K562 (cell line): ENCODE measurements around the gene RPL15. TPM values are rescaled to one million over a fixed set of nuclear protein-coding genes. Genes with fewer than 3 reads are reported as not detected.

Experiments
- BRF1 ChIP-seq: IDR thresholded peaks from 3 replicates; pipeline ENCODE4 v1.6.1; 2011; ENCODE audit warnings: borderline replicate concordance, mild to moderate bottlenecking; ENCODE audit not compliant: insufficient read length; ENCODE audit errors: extremely low read depth
- CBFA2T3 ChIP-seq: fragments of 450-650 bp; IDR thresholded peaks from 2 replicates; pipeline ENCODE4 v1.6.1; 2017
- CGGBP1 ChIP-seq: fragments of 250-450 bp; sonication (Bioruptor Pico); IDR thresholded peaks from 2 replicates; pipeline ENCODE4 v1.9.0; 2021; ENCODE audit warnings: mild to moderate bottlenecking
- CREB3L1 ChIP-seq: fragments of 450-650 bp; IDR thresholded peaks from 2 replicates; pipeline ENCODE4 v1.6.1; 2014; ENCODE audit warnings: low read depth, mild to moderate bottlenecking, moderate library complexity, borderline replicate concordance
- CSDE1 ChIP-seq, 2 experiments: fragments of 450-650 bp; IDR thresholded peaks; 2 replicates each; pipeline ENCODE4 v1.6.1; 2016; ENCODE audit warnings: mild to moderate bottlenecking in 1 of 2
- CXXC5 ChIP-seq: fragments of 250-450 bp; sonication (Bioruptor Pico); IDR thresholded peaks from 2 replicates; pipeline ENCODE4 v1.8.0; 2022; ENCODE audit warnings: inconsistent platforms, mild to moderate bottlenecking, moderate library complexity
- EP300 ChIP-seq: IDR thresholded peaks from 2 replicates; pipeline ENCODE4 v1.6.1; 2012; ENCODE audit warnings: low read length, improper control_type of control experiment
- EWSR1 ChIP-seq: fragments of 450-650 bp; IDR thresholded peaks from 2 replicates; pipeline ENCODE4 v1.6.1; 2018; ENCODE audit warnings: borderline replicate concordance, mild to moderate bottlenecking, low read depth, moderate library complexity; ENCODE audit not compliant: partially characterized antibody
- GABPB2 ChIP-seq: fragments of 250-450 bp; sonication (Bioruptor Pico); conservative IDR thresholded peaks from 2 replicates; pipeline ENCODE4 v1.5.1; 2021; ENCODE audit warnings: mild to moderate bottlenecking
- MAFG ChIP-seq: fragments of 450-650 bp; conservative IDR thresholded peaks from 2 replicates; pipeline ENCODE4 v1.6.1; 2016; ENCODE audit warnings: missing genetic modification characterization, missing compliant biosample characterization
- MTF1 ChIP-seq: fragments of 250-450 bp; sonication (Bioruptor Pico); IDR thresholded peaks from 2 replicates; pipeline ENCODE4 v1.9.0; 2021; ENCODE audit warnings: moderate library complexity, mild to moderate bottlenecking, inconsistent platforms, borderline replicate concordance
- NRF1 ChIP-seq, 2 experiments: fragments of 450-650 bp; IDR thresholded peaks in 1 of 2; conservative IDR thresholded peaks in 1 of 2; 2 replicates each; pipeline ENCODE4 v1.6.1; 2014; ENCODE audit warnings: mild to moderate bottlenecking in 2 of 2
- PYGO2 ChIP-seq: fragments of 450-650 bp; IDR thresholded peaks from 2 replicates; pipeline ENCODE4 v1.6.1; 2016; ENCODE audit warnings: mild to moderate bottlenecking, missing genetic modification characterization, moderate library complexity, missing compliant biosample characterization
- RFX1 ChIP-seq: fragments of 450-650 bp; IDR thresholded peaks from 2 replicates; pipeline ENCODE4 v1.6.1; 2016; ENCODE audit warnings: mild to moderate bottlenecking, moderate library complexity
- SMARCE1 ChIP-seq: fragments of 450-650 bp; IDR thresholded peaks from 2 replicates; pipeline ENCODE4 v1.7.1; 2016; ENCODE audit warnings: mild to moderate bottlenecking
- TAL1 ChIP-seq: fragments of 450-650 bp; IDR thresholded peaks from 2 replicates; pipeline ENCODE4 v1.6.1; 2016; ENCODE audit warnings: mild to moderate bottlenecking
- TEAD1 ChIP-seq, 2 experiments: fragments of 450-650 bp in 1 of 2; sonication (generic) in 1 of 2; formaldehyde crosslinking; IDR thresholded peaks; 2 replicates each; pipeline versions ENCODE4 v1.4.0 to v1.8.0; 2020 to 2022; ENCODE audit warnings: mild to moderate bottlenecking in 2 of 2, missing genetic modification reagents in 1 of 2
- ZBTB34 ChIP-seq: fragments of 250-450 bp; sonication (Bioruptor Pico); IDR thresholded peaks from 2 replicates; pipeline ENCODE4 v1.8.0; 2021; ENCODE audit warnings: mild to moderate bottlenecking, moderate library complexity
- ZNF224 ChIP-seq: sonication (generic); formaldehyde crosslinking; IDR thresholded peaks from 2 replicates; pipeline ENCODE4 v1.8.0; 2022; ENCODE audit warnings: mild to moderate bottlenecking, missing genetic modification reagents
- ZNF316 ChIP-seq: fragments of 450-650 bp; IDR thresholded peaks from 2 replicates; pipeline ENCODE4 v1.6.1; 2016
- ZNF436 ChIP-seq: fragments of 250-450, 450-650 bp; sonication (Bioruptor Pico); formaldehyde crosslinking; IDR thresholded peaks from 2 replicates; pipeline ENCODE4 v1.7.0; 2020; ENCODE audit warnings: mild to moderate bottlenecking
- polyA plus RNA-seq, 8 experiments: library from polyadenylated mRNA; depleted of rRNA in 4 of 8; stranded (reverse) in 5 of 8; unstranded in 3 of 8; fragments of >200 nt; fragmentation: Nextera tagmentation in 2 of 8; fragmentation: Illumina TruSeq in 1 of 8; extraction: Ambion mirVana in 2 of 8; extraction: Trizol in 1 of 8; gene quantifications; 2 replicates each; pipeline versions ENCODE4 v1.2.1 to v1.2.3, GENCODE V29; 2011 to 2014; ENCODE audit warnings: inconsistent platforms in 1 of 8, missing spikeins in 1 of 8
- total RNA-seq, 7 experiments: library from RNA; depleted of rRNA in 6 of 7; stranded (reverse); fragments of >200 nt in 6 of 7; fragmentation: Illumina TruSeq in 2 of 7; extraction: Trizol in 2 of 7; gene quantifications; 2 replicates each; pipeline versions ENCODE4 v1.2.1 to v1.2.3, GENCODE V29; 2011 to 2021; ENCODE audit warnings: low replicate concordance in 1 of 7
- TF ChIP-seq, protein P1 (sequence below), 3 experiments: fragments of 200-800 bp in 1 of 3; sonication (Bioruptor generic) in 1 of 3; sonication (generic) in 1 of 3; formaldehyde crosslinking in 1 of 3; IDR thresholded peaks; 2 replicates each; pipeline versions ENCODE4 v1.6.1 to v1.8.0; 2016 to 2022; ENCODE audit warnings: mild to moderate bottlenecking in 2 of 3, missing compliant biosample characterization in 2 of 3, missing genetic modification characterization in 2 of 3, missing genetic modification reagents in 1 of 3
- TF ChIP-seq, protein P2 (sequence below), 2 experiments: fragments of 250-450 bp in 1 of 2; fragments of 450-650 bp in 1 of 2; sonication (Bioruptor Pico) in 1 of 2; IDR thresholded peaks; 2 replicates each; pipeline versions ENCODE4 v1.6.1 to v1.8.0; 2016 to 2021; ENCODE audit warnings: mild to moderate bottlenecking in 2 of 2, moderate library complexity in 2 of 2, missing compliant biosample characterization in 1 of 2, missing genetic modification characterization in 1 of 2
- TF ChIP-seq, protein P3 (sequence below): IDR thresholded peaks from 3 replicates; pipeline ENCODE4 v1.6.1; 2011; ENCODE audit warnings: borderline replicate concordance, mild to moderate bottlenecking; ENCODE audit not compliant: insufficient read length, insufficient read depth

The RPL15 gene
- total and polyA plus RNA-seq, 9 of the 15 experiments (the other 6 are each of a cell fraction or from before 2014, with no cell fraction given): 2,393 to 8,850 (median 3,928) TPM

- TF ChIP-seq, protein P1, sequence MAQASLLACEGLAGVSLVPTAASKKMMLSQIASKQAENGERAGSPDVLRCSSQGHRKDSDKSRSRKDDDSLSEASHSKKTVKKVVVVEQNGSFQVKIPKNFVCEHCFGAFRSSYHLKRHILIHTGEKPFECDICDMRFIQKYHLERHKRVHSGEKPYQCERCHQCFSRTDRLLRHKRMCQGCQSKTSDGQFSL (CRISPR knock-in tag; IDR thresholded peaks at IDR 0.05): no peak
- TF ChIP-seq, protein P1 (tag; IDR thresholded peaks at IDR 0.05): no peak
- TF ChIP-seq BRF1 (no peak), CBFA2T3 (peak; percentile 71), ZNF316 (no peak), NRF1 (conservative IDR thresholded peaks at IDR 0.05 in 1 of 2, IDR thresholded peaks at IDR 0.05 in 1 of 2) (no peak), TEAD1 (CRISPR knock-in tag; IDR thresholded peaks at IDR 0.05) (0 out of 4 replicates have a peak, but pooled peaks of 1 of the 2 experiments have one; percentile 56), TAL1 (peak; percentile 37; the same call in 1 of the 2 replicates), EP300 (peak; percentile 55; the same call in 1 of the 2 replicates), MAFG (tag) (no peak), ZNF224 (CRISPR knock-in tag) (no peak), SMARCE1 (0 out of 2 replicates have a peak, but pooled peaks have one; percentile 21), EWSR1 (no peak), CXXC5 (no peak), PYGO2 (tag) (no peak), RFX1 (no peak), GABPB2 (no peak), CSDE1 (IDR thresholded peaks at IDR 0.05) (no peak), ZNF436 (no peak), ZBTB34 (CRISPR knock-in tag) (no peak), CREB3L1 (no peak), CGGBP1 (no peak), MTF1 (no peak)
- TF ChIP-seq, protein P2, sequence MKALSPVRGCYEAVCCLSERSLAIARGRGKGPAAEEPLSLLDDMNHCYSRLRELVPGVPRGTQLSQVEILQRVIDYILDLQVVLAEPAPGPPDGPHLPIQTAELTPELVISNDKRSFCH (CRISPR knock-in tag; IDR thresholded peaks at IDR 0.05): no peak
- TF ChIP-seq, protein P2 (tag; IDR thresholded peaks at IDR 0.05): no peak
- TF ChIP-seq, protein P3, sequence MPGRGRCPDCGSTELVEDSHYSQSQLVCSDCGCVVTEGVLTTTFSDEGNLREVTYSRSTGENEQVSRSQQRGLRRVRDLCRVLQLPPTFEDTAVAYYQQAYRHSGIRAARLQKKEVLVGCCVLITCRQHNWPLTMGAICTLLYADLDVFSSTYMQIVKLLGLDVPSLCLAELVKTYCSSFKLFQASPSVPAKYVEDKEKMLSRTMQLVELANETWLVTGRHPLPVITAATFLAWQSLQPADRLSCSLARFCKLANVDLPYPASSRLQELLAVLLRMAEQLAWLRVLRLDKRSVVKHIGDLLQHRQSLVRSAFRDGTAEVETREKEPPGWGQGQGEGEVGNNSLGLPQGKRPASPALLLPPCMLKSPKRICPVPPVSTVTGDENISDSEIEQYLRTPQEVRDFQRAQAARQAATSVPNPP: no peak
Measured at GRCh38 chr3:23923786-23924185, 6.9 kb downstream of the RPL15 start (continued).
